Measurements from ENCODE around the gene CDH13. TPM values are rescaled to one million over a fixed set of nuclear protein-coding genes. Genes with fewer than 3 reads are reported as not detected.

Gene CDH13
- total and polyA plus RNA-seq, 2 of the 8 experiments (the other 6 are each of a cell fraction or from before 2014, with no cell fraction given): 2.3 to 2.4 TPM

- Histone ChIP-seq H3K9me3 (ENCODE audit: insufficient read depth in 2 of 2, low read depth in 1 of 2, low read length in 1 of 2) (no peaks in the 10 kb centered on the region), H3K4me1 (replicated peaks in 1 of 4; ENCODE audit: control insufficient read depth in 3 of 4, insufficient read depth in 4 of 4, low read length in 3 of 4) (no peaks in the 10 kb centered on the region; a peak in 1 of 7 replicates), H3K27ac (ENCODE audit: low read depth, low read length) (no peak overlapping the region), H3K27me3 (replicated peaks in 1 of 4; ENCODE audit: control insufficient read depth in 3 of 4, extremely low read depth in 1 of 4, insufficient read depth in 3 of 4, low read length in 3 of 4) (peaks cover 0 to 1% (median 0%) of the 10 kb centered on the region in 4 experiments; a peak in 1 of 7 replicates), H3K14ac (ENCODE audit: insufficient read length) (no peak overlapping the region), H3K79me2 (ENCODE audit: control insufficient read depth in 1 of 2, insufficient read depth in 2 of 2, low read length in 2 of 2) (no peaks in the 10 kb centered on the region), H3K4me2 (ENCODE audit: insufficient read depth in 1 of 2, low read depth in 2 of 2, low read length in 2 of 2) (no peak overlapping the region), H2BK15ac (ENCODE audit: low read length) (no peak overlapping the region), H2AFZ (ENCODE audit: low read length) (no peak overlapping the region), H3K79me1 (ENCODE audit: low read depth, low read length) (no peaks in the 10 kb centered on the region), H3K4me3 (ENCODE audit: extremely low read depth in 1 of 4, insufficient read depth in 2 of 4, low read depth in 3 of 4, low read length in 4 of 4) (no peak overlapping the region), H3K9ac (replicated peaks in 1 of 4; ENCODE audit: extremely low read depth in 1 of 4, low read depth in 3 of 4, low read length in 3 of 4) (no peak overlapping the region), H4K5ac (ENCODE audit: insufficient read length, low read depth, low read length) (no peak overlapping the region), H2BK20ac (ENCODE audit: low read length) (no peak overlapping the region), H2BK5ac (ENCODE audit: low read depth, low read length) (no peak overlapping the region), H4K8ac (ENCODE audit: extremely low read depth, insufficient read depth, low read length) (no peak overlapping the region), H3K36me3 (ENCODE audit: control insufficient read depth in 2 of 4, insufficient read depth in 4 of 4, low read length in 3 of 4) (no peaks in the 10 kb centered on the region), H3K23ac (ENCODE audit: insufficient read length) (no peak overlapping the region), H3K56ac (replicated peaks; ENCODE audit: insufficient read length, low read depth, low read length) (no peak overlapping the region), H2AK5ac (ENCODE audit: low read depth, low read length) (no peak overlapping the region), H3K18ac (ENCODE audit: extremely low read depth, low read length) (no peak overlapping the region), H3K4ac (replicated peaks; ENCODE audit: insufficient read length, low read depth, low read length) (no peak overlapping the region), H3K23me2 (ENCODE audit: low read depth, low read length) (no peaks in the 10 kb centered on the region), H4K91ac (replicated peaks; ENCODE audit: insufficient read length, low read length) (no peak overlapping the region), H4K20me1 (replicated peaks in 1 of 2; ENCODE audit: control insufficient read depth in 1 of 2, insufficient read depth in 2 of 2, low read length in 2 of 2) (no peaks in the 10 kb centered on the region), H2BK12ac (ENCODE audit: low read depth, low read length) (no peak overlapping the region), H2BK120ac (replicated peaks; ENCODE audit: low read depth, low read length) (no peak overlapping the region)
- 93% methylated on average over 5 of the region's 5 CpGs; no CpG with 5 or more reads in 1 of the 2 experiments for WGBS, 2 experiments (ENCODE audit: extremely low coverage in 1 of 2, insufficient coverage in 1 of 2, insufficient read length in 1 of 2, insufficient replicate concordance in 2 of 2, low coverage in 1 of 2, low lambda C conversion rate in 2 of 2, missing lambda C conversion rate in 1 of 2)
- FAIRE-seq (no peak), DNase-seq (ENCODE audit: low read depth in 1 of 2, low spot score in 2 of 2) (no peak)
- CTCF ChIA-PET (ENCODE audit: partially characterized antibody): interaction anchor here (1.4 to 1.8 kb wide), 2 partner anchors 22 to 45 kb away, joined by 3 to 5 read pairs; no protein-coding TSS in a partner anchor
- POLR2A ChIA-PET (ENCODE audit: partially characterized antibody): no interaction called here
- TF ChIP-seq KDM1A (IDR thresholded peaks at IDR 0.05; ENCODE audit: borderline replicate concordance, low read length): no peak
These were observed 680.3 kb downstream of the CDH13 start for GRCh38 chr16:83306961-83307593.
